A673 (cell line): ENCODE data around the gene BRCC3.

Source experiments
- CTCF ChIP-seq: fragments of 300-800, 200-600 bp; sonication (generic); conservative IDR thresholded peaks from 2 replicates; pipeline ENCODE4 v1.5.1; 2017; ENCODE audit warnings: low read depth, mild to moderate bottlenecking, antibody characterized with exemption, low read length, moderate library complexity, mixed read lengths
- EZH2 ChIP-seq: fragments of 200-600 bp; sonication (generic); IDR thresholded peaks from 2 replicates; pipeline ENCODE4 v1.6.1; 2017; ENCODE audit warnings: borderline replicate concordance, low read depth, mild to moderate bottlenecking, mixed read lengths, antibody characterized with exemption, low read length; ENCODE audit not compliant: poor library complexity, severe bottlenecking

- TF ChIP-seq CTCF (no peak), EZH2 (no peak)
Measured at GRCh38 chrX:155115174-155115819, 44.0 kb downstream of the BRCC3 start.
